ENCODE results near the gene XRCC5.

- TF ChIP-seq POLR2A (IDR thresholded peaks at IDR 0.05; ENCODE audit: low read depth, low read length), result no peak
- TF ChIP-seq POLR2AphosphoS5 (IDR thresholded peaks at IDR 0.05; ENCODE audit: insufficient read depth, low read depth, low read length), result no peak
- TF ChIP-seq CTCF (IDR thresholded peaks at IDR 0.05; ENCODE audit: extremely low read depth in 1 of 2, insufficient read depth in 1 of 2, low read depth in 1 of 2, low read length in 2 of 2), result no peak
- no peak for TF ChIP-seq EZH2 (IDR thresholded peaks at IDR 0.05; ENCODE audit: borderline replicate concordance, low read depth, low read length, severe bottlenecking)
These were observed 33.4 kb upstream of the XRCC5 start for GRCh38 chr2:216075510-216076485.

Measured in endothelial cell of umbilical vein (primary cell).